Subcutaneous adipose tissue (tissue), 4 donors: ENCODE results near the gene NCOA7. TPM values are rescaled to one million over a fixed set of nuclear protein-coding genes. Genes with fewer than 3 reads are reported as not detected.

Source experiments
- total RNA-seq, 4 donors: library from RNA; depleted of rRNA; stranded (reverse); fragments of >200 nt; gene quantifications; one replicate each; pipeline ENCODE4 v1.1.0, GENCODE V29; 2016
- TF ChIP-seq, protein P1 (sequence below): fragments of 450-650 bp; IDR thresholded peaks from one replicate; pipeline ENCODE4 v1.5.1; 2016; ENCODE audit warnings: low read depth, mild to moderate bottlenecking, control low read depth, antibody characterized with exemption, moderate library complexity

The NCOA7 gene
- total RNA-seq, 4 donors from 2014 or later: 59.9 to 71.9 (median 62.2) TPM

DNA sequence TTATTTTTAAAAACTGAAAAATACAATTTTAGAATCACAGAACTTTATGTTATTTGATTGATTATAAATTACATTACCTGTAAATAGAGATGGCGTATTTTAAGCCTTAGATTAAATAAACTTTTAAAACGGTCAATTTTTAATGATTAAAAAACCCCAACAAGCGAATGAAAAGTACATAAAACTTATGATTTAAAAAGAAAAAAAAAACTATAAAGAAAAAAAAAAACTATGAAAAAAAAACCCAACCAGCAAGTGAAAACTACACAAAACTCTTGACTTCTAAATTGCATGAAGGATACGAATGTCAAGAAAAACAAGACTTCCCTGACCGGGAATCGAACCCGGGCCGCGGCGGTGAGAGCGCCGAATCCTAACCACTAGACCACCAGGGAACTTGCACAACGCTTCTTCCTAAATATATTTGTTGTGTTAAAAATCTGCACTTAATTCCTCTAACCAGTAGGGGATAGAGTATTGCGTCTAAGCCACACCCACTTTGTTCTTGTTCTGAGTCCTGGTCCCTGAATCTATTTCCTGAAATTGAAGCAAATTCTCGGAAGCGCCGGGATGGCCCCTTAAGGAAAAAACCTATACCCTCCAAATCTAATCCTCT lies 10.7 kb upstream of the NCOA7 start:
- TF ChIP-seq, protein P1, sequence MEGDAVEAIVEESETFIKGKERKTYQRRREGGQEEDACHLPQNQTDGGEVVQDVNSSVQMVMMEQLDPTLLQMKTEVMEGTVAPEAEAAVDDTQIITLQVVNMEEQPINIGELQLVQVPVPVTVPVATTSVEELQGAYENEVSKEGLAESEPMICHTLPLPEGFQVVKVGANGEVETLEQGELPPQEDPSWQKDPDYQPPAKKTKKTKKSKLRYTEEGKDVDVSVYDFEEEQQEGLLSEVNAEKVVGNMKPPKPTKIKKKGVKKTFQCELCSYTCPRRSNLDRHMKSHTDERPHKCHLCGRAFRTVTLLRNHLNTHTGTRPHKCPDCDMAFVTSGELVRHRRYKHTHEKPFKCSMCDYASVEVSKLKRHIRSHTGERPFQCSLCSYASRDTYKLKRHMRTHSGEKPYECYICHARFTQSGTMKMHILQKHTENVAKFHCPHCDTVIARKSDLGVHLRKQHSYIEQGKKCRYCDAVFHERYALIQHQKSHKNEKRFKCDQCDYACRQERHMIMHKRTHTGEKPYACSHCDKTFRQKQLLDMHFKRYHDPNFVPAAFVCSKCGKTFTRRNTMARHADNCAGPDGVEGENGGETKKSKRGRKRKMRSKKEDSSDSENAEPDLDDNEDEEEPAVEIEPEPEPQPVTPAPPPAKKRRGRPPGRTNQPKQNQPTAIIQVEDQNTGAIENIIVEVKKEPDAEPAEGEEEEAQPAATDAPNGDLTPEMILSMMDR: no peak

DNA sequence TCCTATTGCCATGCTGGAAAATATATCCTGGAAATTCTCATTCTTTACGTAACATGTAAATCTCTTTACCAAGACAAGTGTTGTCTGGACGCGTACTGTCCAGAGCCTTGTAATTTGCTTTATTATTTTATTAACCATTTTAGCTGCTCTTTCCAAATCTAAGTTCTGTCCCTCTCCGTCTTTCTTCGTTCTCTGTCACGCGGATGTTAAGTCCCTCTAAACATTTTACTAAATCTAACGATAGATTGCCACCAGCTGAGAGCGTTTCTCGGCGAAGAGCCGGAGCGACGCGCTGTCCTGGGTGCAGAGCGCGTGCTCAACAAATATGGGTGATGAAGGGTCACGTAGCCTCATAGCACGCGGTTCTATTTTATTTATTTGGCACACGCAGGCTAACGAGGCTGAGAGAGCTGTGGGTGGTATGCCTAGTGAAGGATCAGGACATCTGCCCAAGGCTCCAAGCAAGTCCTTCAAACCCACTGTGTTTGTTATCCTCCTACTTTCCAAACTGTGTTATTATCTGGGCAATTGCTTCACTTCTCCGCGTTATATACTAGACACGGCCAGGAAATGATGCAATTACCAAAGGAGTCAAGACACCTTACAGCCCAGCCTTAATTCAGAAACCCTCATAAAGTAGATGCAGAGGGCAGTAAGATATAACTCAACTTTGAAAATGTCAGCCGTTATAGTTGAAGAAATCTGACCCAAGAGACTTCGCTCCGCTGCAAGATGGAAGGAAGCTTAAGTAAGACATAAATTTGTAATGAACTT lies 10.0 kb upstream of the NCOA7 start:
- TF ChIP-seq, protein P1: no peak

DNA sequence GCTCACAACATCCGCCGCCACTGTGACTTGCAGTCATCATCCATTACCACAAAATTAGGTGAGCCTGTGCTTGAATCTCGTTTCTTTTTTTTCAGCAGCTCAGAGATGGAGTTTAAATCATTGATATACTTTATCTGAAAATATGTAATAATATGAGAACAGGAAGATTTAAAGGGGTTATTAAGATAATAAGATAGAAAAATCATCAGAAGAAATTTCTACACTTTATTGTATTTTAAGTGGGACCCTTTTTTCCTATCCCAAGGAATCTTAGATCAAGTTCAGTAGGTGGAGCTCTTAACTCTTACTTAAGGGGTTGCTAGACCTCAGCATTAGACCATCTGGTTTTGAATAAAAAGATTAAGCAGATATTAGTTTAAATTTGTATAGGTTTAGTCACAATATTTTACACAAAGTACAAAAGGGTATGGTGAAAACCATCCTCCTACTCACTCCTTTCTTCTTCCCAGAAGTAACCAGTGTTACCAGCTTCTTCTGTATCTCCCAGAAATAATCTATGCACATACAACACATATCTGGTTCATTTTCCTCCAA lies 9.4 kb upstream of the NCOA7 start:
- TF ChIP-seq, protein P1: no peak

DNA sequence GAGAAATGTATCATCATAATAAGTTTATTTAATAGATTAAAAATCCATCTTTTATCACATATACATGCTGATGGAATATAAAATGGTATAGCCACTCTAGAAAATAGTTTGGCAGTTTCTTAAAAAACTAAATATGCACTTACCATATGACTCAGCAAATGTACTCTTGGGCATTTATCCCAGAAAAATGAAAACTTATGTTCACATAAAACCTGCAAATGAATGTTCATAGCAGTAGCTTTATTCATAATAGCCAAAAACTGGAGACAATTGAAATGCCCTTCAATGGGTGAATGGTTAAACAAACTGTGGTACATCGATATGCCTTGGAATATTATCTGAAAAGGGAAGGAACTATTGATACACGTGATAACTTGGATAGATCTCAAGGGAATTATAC lies 6.4 kb upstream of the NCOA7 start:
- TF ChIP-seq, protein P1: no peak

DNA sequence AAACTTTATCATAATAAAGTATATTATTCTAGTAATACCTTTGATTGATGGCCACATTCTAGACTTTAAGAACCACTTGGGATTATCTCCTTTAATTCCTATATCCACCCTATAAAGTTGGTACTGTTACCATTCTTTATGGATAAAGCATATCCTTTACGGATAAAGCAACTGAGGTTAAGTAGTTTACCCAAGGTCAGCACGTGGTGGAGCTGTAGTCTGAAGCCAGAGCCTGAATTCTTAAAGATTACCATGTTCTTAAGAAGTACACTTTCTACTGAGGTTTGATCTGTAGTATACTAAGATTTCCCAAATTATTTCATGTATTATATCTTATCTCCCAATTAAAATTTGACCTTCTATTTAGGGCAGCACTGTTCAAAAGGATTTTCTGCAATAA lies 3.0 kb upstream of the NCOA7 start:
- TF ChIP-seq, protein P1: no peak

DNA sequence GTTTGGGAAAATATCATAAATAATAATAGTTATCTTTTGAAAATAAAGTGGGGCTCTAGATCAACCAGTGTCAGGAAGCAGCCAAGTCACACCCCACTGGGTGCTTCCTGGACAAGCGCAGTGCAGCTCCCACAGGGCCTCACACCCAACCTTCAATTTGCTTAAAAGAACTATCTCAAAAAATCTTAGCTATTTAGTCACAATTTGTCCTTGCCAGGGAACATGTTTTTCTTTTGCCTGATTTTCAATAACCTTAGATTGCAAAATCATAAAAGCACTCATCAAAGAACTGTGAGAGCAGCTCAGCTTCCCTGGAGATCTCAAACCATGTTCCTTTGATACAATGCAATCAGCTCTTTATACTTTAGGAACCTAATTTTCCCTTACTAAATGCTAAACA lies 1.6 kb upstream of the NCOA7 start:
- TF ChIP-seq, protein P1: no peak

DNA sequence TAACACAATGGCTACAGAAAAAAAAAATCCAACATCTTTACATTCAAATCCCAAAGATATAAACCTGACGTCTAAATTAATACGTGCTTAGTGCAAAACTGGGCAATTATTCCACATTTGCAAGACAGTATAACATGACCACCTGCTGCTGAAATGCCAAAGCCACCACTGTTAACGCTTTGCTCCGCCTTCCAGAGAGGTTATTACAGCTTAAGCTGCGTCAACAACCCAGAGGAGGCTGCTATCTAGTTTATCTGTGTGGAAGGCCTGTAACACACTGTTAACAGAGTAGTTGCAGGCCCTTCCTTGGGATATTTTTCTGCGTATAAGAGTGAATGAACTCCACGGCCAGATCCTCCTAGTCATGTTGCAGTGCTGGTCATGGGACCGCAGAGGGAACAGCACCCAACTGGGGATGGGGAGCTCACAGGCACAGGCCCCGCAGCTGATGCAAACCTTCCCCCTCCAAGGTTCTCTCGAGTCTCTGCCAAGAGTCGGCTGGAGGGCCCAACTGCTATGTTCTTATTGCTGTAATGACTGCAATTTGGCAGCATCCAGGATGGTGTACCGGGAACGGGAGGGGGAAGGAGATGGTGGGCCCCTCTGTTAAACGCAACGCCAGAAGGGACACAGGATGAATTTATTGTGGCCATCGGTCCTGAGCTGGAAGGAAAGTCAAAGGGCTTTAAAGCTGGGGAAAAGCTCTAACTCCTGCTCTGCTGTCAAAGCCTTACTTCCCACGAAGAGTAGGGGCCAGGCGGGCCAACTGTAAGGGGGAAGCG lies 993 bp upstream of the NCOA7 start:
- TF ChIP-seq, protein P1: no peak
